GM12864 (cell line): Measurements from ENCODE around the gene FSTL3.

Experiments used
- DNase-seq: peaks from one replicate; pipeline ENCODE4 v3.0.0-alpha.2; 2011; ENCODE audit warnings: low read depth
- H3K4me3 ChIP-seq: 2 replicates; pipeline ENCODE4 v1.5.1; 2011; ENCODE audit warnings: mild to moderate bottlenecking, low read depth, low read length, control low read depth
- CTCF ChIP-seq: IDR thresholded peaks from 2 replicates; pipeline ENCODE4 v1.5.1; 2011; ENCODE audit warnings: low read depth, mild to moderate bottlenecking, moderate library complexity, low read length, control low read depth, inconsistent platforms; ENCODE audit errors: missing control alignments

FSTL3 gene

GRCh38 chr19:681029-682019 is 5.1 kb downstream of the FSTL3 start:
- no peak for TF ChIP-seq CTCF
- H3K4me3 ChIP-seq, result no peak overlapping the region; the same call in 1 of the 2 replicates
- DNase-seq, result peak; percentile 70

- no peak for DNase-seq
- no peak overlapping the region for H3K4me3 ChIP-seq
- no peak for TF ChIP-seq CTCF
These were observed 6.6 kb downstream of the FSTL3 start for GRCh38 chr19:682678-683320.

GRCh38 chr19:685454-685931 is 9.3 kb downstream of the FSTL3 start:
- no peak for TF ChIP-seq CTCF
- no peak for DNase-seq
- H3K4me3 ChIP-seq, result no peak overlapping the region

- no peak for DNase-seq
- H3K4me3 ChIP-seq, result no peak overlapping the region
These were observed 10.6 kb downstream of the FSTL3 start for GRCh38 chr19:686589-687297.

GRCh38 chr19:687569-688166 is 11.5 kb downstream of the FSTL3 start:
- no peak for TF ChIP-seq CTCF

More at GRCh38 chr19:686589-687297, 10.6 kb downstream of the FSTL3 start:
- TF ChIP-seq CTCF, result no peak

GRCh38 chr19:688214-688613 is 12.0 kb downstream of the FSTL3 start:
- TF ChIP-seq CTCF, result no peak
- no peak for DNase-seq
- H3K4me3 ChIP-seq, result no peak overlapping the region

More at GRCh38 chr19:687569-688166, 11.5 kb downstream of the FSTL3 start:
- no peak overlapping the region for H3K4me3 ChIP-seq
- DNase-seq, result no peak
